HEK293T (cell line): Measurements from ENCODE around the gene COL26A1.

Source experiments
- CTCF ChIA-PET: fragments of 350-600 bp; formaldehyde crosslinking; extraction: SDS; loops from one replicate; lab custom pipeline; 2021; ENCODE audit warnings: antibody characterized with exemption, inconsistent platforms; lab: Yijun Ruan, JAX
- POLR2A ChIA-PET: fragments of 350-600 bp; formaldehyde crosslinking; extraction: SDS; loops from one replicate; lab custom pipeline; 2020; ENCODE audit warnings: antibody characterized with exemption, inconsistent platforms; lab: Yijun Ruan, JAX
- DNase-seq: peaks from one replicate; pipeline ENCODE4 v3.0.0; 2012; ENCODE audit warnings: mixed read lengths; ENCODE audit errors: extremely low spot score
- ARNT ChIP-seq: fragments of 450-650 bp; IDR thresholded peaks from 2 replicates; pipeline ENCODE4 v1.6.1; 2017; ENCODE audit warnings: mild to moderate bottlenecking
- BHLHE40 ChIP-seq: fragments of 450-650 bp; IDR thresholded peaks from 2 replicates; pipeline ENCODE4 v1.6.1; 2016; ENCODE audit warnings: mild to moderate bottlenecking, moderate library complexity, borderline replicate concordance
- CTBP1 ChIP-seq: fragments of 450-650 bp; IDR thresholded peaks from 2 replicates; pipeline ENCODE4 v1.6.1; 2016; ENCODE audit warnings: borderline replicate concordance
- ELF4 ChIP-seq: fragments of 450-650 bp; IDR thresholded peaks from 2 replicates; pipeline ENCODE4 v1.6.1; 2017; ENCODE audit warnings: antibody characterized with exemption
- FOXA1 ChIP-seq: fragments of 450-650 bp; IDR thresholded peaks from 2 replicates; pipeline ENCODE4 v1.6.1; 2016; ENCODE audit warnings: mild to moderate bottlenecking
- FOXK2 ChIP-seq: fragments of 450-650 bp; IDR thresholded peaks from 2 replicates; pipeline ENCODE4 v1.6.1; 2016; ENCODE audit warnings: mild to moderate bottlenecking
- FOXM1 ChIP-seq: fragments of 450-650 bp; IDR thresholded peaks from 2 replicates; pipeline ENCODE4 v1.6.1; 2017; ENCODE audit warnings: mild to moderate bottlenecking, borderline replicate concordance
- HDGF ChIP-seq: fragments of 450-650 bp; IDR thresholded peaks from 2 replicates; pipeline ENCODE4 v1.6.1; 2017; ENCODE audit warnings: antibody characterized with exemption, borderline replicate concordance
- L3MBTL2 ChIP-seq: fragments of 450-650 bp; conservative IDR thresholded peaks from 2 replicates; pipeline ENCODE4 v1.6.1; 2016; ENCODE audit warnings: mild to moderate bottlenecking
- LEF1 ChIP-seq: fragments of 450-650 bp; IDR thresholded peaks from 2 replicates; pipeline ENCODE4 v1.6.1; 2017; ENCODE audit warnings: mild to moderate bottlenecking, borderline replicate concordance
- NFRKB ChIP-seq: fragments of 450-650 bp; IDR thresholded peaks from 2 replicates; pipeline ENCODE4 v1.6.1; 2016; ENCODE audit warnings: mild to moderate bottlenecking, moderate library complexity
- PKNOX1 ChIP-seq: fragments of 450-650 bp; IDR thresholded peaks from 2 replicates; pipeline ENCODE4 v1.6.1; 2016
- SP1 ChIP-seq: fragments of 450-650 bp; IDR thresholded peaks from 2 replicates; pipeline ENCODE4 v1.6.1; 2017
- SUZ12 ChIP-seq: fragments of 450-650 bp; IDR thresholded peaks from 2 replicates; pipeline ENCODE4 v1.6.1; 2016; ENCODE audit warnings: mild to moderate bottlenecking
- TARDBP ChIP-seq: fragments of 450-650 bp; IDR thresholded peaks from 2 replicates; pipeline ENCODE4 v1.6.1; 2016
- ZNF384 ChIP-seq: fragments of 450-650 bp; IDR thresholded peaks from 2 replicates; pipeline ENCODE4 v1.6.1; 2016

COL26A1 gene

DNA sequence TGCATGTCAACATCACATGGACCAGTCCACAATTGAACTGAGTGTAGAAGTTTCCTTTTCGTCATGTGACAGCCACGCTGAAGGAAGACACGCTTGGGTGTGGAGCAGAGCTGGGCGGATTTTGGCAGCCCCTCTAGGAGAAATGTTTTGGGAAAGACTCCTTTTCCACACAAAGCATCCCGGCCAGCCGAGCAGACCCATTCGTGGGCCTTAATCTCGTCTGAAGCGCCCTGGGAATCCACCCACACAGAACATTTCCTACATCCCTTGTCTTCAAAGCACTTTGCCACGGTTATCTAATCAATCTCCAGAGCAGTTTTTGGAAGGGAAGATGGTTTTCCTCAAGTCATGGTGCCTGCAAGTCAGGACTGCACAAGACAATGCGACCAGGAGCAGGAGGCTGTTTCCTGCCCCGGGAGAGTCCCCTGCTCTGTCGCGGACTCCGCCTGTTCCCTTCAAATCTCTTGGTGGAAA lies 32.6 kb upstream of the COL26A1 start:
- CTCF ChIA-PET, result no interaction called here
- POLR2A ChIA-PET, result no interaction called here
- TF ChIP-seq PKNOX1 (no peak), FOXM1 (no peak), HDGF (no peak), SP1 (no peak), SUZ12 (no peak), BHLHE40 (no peak), FOXK2 (no peak), ZNF384 (no peak), ARNT (no peak), LEF1 (no peak), FOXA1 (no peak), NFRKB (no peak), CTBP1 (no peak), TARDBP (no peak), L3MBTL2 (no peak), ELF4 (no peak)
- DNase-seq, result no peak

DNA sequence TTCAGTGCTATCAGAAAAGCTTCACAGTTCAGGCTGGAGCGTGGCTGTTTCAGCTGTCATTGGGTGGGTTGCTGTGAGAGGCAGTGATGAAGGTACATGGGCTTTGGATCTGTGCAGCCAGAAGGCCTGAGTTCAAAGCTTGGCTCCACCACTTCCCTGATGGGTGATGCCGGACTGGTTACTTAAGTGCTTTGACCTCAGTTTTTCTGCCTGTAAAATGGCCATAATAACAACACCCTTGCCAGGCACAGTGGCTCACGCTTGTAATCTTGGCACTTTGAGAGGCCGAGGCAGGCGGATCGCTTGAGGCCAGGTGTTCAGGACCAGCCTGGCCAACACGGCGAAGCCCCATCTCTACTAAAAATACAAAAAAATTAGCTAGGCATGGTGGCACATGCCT lies 30.6 kb upstream of the COL26A1 start:
- no peak for TF ChIP-seq CTBP1
- no peak for TF ChIP-seq ELF4
- no peak for TF ChIP-seq SP1
- no peak for TF ChIP-seq HDGF
- no peak for TF ChIP-seq FOXM1
- no peak for TF ChIP-seq L3MBTL2
- TF ChIP-seq LEF1, result no peak
- no peak for TF ChIP-seq TARDBP
- no peak for TF ChIP-seq PKNOX1
- TF ChIP-seq ARNT, result no peak
- TF ChIP-seq FOXK2, result no peak
- no peak for TF ChIP-seq FOXA1
- TF ChIP-seq NFRKB, result no peak
- TF ChIP-seq ZNF384, result no peak
- no peak for TF ChIP-seq SUZ12
- TF ChIP-seq BHLHE40, result no peak
- POLR2A ChIA-PET, result interaction anchor here (0.8 kb wide), 1 partner anchor 10 kb away, joined by 3 read pairs; the partner anchor contains the start of gene IFT22
- CTCF ChIA-PET, result no interaction called here

GRCh38 chr7:101333912-101334311 lies 28.8 kb upstream of the COL26A1 start:
- TF ChIP-seq ARNT (no peak), TARDBP (no peak), ZNF384 (no peak), NFRKB (no peak), HDGF (no peak), CTBP1 (no peak), L3MBTL2 (no peak), FOXA1 (no peak), FOXK2 (no peak), SUZ12 (no peak), FOXM1 (no peak), LEF1 (no peak), SP1 (no peak), PKNOX1 (no peak)
- POLR2A ChIA-PET, result interaction anchor here (0.9 to 1.2 kb wide), 2 partner anchors 12 to 25 kb away, joined by 3 to 7 read pairs; partner anchors contain the start of gene IFT22
- no peak for DNase-seq
- CTCF ChIA-PET, result no interaction called here

More for the DNA sequence above, 30.6 kb upstream of the COL26A1 start:
- no peak for DNase-seq

- TF ChIP-seq LEF1 (no peak), TARDBP (no peak), FOXK2 (no peak), SP1 (no peak), HDGF (no peak), ARNT (no peak), ZNF384 (no peak), FOXM1 (no peak)
- CTCF ChIA-PET, result interaction anchor here (1.0 to 1.1 kb wide), 2 partner anchors 18 to 100 kb away, joined by 3 read pairs; no protein-coding TSS in a partner anchor
- no peak for DNase-seq
- POLR2A ChIA-PET, result interaction anchor here (1.1 kb wide), 1 partner anchor 19 kb away, joined by 7 read pairs; the partner anchor contains the start of gene IFT22
Observed at GRCh38 chr7:101340379-101340778, 22.3 kb upstream of the COL26A1 start.

GRCh38 chr7:101342892-101343291 lies 19.8 kb upstream of the COL26A1 start:
- DNase-seq, result no peak
- CTCF ChIA-PET, result interaction anchor here (0.8 kb wide), 1 partner anchor 21 kb away, joined by 4 read pairs; the partner anchor contains the start of gene IFT22
- POLR2A ChIA-PET, result interaction anchor here (1.8 kb wide), 1 partner anchor 21 kb away, joined by 7 read pairs; the partner anchor contains the start of gene IFT22
- TF ChIP-seq TARDBP (no peak), ELF4 (no peak), PKNOX1 (no peak), CTBP1 (no peak), L3MBTL2 (no peak), FOXK2 (no peak), ARNT (no peak), LEF1 (no peak), SP1 (no peak), ZNF384 (no peak), HDGF (no peak), BHLHE40 (no peak), FOXA1 (no peak), FOXM1 (no peak), NFRKB (no peak), SUZ12 (no peak)
